ENCODE results near the gene LHPP.

The LHPP gene

DNA sequence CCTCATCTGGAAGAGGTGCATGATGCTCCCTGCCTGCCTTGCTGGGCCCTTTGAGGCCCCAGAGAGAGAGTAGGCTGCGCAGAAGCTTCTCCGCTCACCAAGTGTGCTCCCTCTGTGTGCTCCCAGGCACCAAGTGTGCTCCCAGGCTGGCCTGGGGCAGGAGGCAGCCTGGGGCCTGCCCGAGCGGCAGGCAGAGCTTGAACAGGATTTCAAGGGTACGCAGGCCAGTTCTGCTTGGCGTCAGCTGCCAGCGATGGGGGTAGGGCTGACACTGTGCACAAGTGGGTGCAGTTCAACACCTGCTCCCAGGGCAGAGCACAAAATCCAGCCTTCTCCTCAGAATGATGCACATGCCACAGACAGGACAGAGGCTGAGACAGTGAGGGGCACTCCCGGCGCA is 162.8 kb downstream of the LHPP start:
- in situ Hi-C loops (cut with HindIII; ENCODE audit: low pct_ligation_motif_present, low sequenced_read_pairs): no loop called here

DNA sequence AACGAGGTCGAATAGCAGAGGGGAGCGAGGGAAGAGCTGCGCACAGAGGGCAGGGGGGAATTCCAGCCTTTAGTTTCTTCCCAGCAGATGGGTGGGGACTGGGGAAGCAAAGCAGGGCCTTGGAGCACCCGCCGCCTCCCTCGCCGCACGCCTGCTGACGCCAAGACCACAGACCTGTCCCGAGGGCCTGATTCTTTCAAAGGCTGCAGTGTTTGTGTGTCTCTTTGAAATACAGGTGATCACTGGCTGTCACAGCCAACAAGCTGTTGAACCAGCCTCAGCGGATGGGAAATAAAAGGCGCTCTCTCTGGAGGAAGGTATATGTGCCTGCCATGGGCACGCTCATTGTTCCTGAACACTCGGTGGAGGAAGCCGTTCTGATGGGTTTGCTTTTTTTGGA is 163.3 kb downstream of the LHPP start:
- no peak for DNase-seq
- no peak overlapping the region for H3K27ac ChIP-seq
- H3K4me3 ChIP-seq (ENCODE audit: low read depth, low read length): no peak overlapping the region
- TF ChIP-seq, protein P1, sequence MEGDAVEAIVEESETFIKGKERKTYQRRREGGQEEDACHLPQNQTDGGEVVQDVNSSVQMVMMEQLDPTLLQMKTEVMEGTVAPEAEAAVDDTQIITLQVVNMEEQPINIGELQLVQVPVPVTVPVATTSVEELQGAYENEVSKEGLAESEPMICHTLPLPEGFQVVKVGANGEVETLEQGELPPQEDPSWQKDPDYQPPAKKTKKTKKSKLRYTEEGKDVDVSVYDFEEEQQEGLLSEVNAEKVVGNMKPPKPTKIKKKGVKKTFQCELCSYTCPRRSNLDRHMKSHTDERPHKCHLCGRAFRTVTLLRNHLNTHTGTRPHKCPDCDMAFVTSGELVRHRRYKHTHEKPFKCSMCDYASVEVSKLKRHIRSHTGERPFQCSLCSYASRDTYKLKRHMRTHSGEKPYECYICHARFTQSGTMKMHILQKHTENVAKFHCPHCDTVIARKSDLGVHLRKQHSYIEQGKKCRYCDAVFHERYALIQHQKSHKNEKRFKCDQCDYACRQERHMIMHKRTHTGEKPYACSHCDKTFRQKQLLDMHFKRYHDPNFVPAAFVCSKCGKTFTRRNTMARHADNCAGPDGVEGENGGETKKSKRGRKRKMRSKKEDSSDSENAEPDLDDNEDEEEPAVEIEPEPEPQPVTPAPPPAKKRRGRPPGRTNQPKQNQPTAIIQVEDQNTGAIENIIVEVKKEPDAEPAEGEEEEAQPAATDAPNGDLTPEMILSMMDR (IDR thresholded peaks at IDR 0.05; ENCODE audit: low read depth, low read length, missing control alignments): no peak
- H3K27me3 ChIP-seq (replicated peaks): no peaks in the 10 kb centered on the region
- in situ Hi-C loops (cut with HindIII; ENCODE audit: low pct_ligation_motif_present, low sequenced_read_pairs): no loop called here
- no peaks in the 10 kb centered on the region for H3K36me3 ChIP-seq (replicated peaks)

More for the DNA sequence above, 162.8 kb downstream of the LHPP start:
- no peak for DNase-seq
- TF ChIP-seq, protein P1 (IDR thresholded peaks at IDR 0.05; ENCODE audit: low read depth, low read length, missing control alignments): no peak
- Histone ChIP-seq H3K27ac (no peak overlapping the region), H3K27me3 (replicated peaks) (no peaks in the 10 kb centered on the region), H3K36me3 (replicated peaks) (no peaks in the 10 kb centered on the region), H3K4me3 (ENCODE audit: low read depth, low read length) (no peak overlapping the region)

DNA sequence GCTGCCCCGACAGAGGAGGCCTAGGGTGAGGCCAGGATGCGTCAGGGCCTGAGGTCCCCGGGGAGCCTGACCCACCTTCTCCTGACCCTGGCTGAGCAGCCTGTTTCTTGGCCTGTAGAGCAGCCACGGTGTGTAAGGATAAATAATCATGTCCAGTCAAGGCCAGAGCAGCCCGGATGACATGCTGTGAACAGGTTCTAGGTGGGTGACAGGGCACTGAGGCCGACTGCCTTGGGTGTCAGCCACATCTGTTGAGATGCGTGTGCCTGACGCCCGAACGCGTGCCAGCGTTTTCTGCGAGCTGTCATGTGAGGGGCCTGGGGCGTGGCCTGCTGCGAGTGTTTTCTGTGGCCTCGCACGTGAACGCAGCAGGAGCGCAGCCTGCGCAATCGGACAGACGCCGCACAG is 164.2 kb downstream of the LHPP start:
- Histone ChIP-seq H3K4me3 (ENCODE audit: low read depth, low read length) (no peak overlapping the region), H3K27me3 (replicated peaks) (no peaks in the 10 kb centered on the region), H3K36me3 (replicated peaks) (no peaks in the 10 kb centered on the region), H3K27ac (no peak overlapping the region)
- in situ Hi-C loops (cut with HindIII; ENCODE audit: low pct_ligation_motif_present, low sequenced_read_pairs): no loop called here
- DNase-seq: no peak
- TF ChIP-seq, protein P1 (IDR thresholded peaks at IDR 0.05; ENCODE audit: low read depth, low read length, missing control alignments): no peak

DNA sequence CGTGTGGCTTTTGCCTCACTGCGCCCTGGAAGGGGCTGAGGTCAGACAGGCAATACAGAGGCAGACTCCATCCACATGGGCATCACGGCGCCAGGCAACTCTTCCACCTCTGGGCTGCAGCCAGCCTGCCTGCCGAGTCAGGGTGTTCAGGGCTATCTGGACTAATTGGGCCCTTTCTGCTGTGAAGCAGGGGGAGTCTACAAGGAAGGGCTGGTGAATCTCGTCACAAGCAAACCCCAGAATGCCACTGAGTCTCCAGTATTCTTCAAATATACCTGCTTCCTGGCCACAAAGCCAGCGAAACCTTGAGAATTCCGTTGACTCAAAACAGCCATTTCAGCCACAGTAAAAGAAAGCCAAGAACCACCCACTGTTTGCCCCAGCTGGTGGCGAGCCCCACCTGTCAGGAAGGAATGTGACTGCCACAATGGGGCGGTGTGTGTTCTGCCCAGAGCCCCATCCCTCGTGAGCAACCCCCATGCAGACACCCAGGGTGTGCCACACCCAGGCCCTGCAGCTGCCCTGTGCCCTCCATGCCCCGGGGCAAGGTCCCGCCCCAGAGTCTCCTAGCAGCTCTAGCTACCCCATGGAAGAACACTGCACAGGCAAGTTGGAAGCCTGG is 165.2 kb downstream of the LHPP start:
- no peak overlapping the region for H3K4me3 ChIP-seq (ENCODE audit: low read depth, low read length)
- no peak for DNase-seq
- no peaks in the 10 kb centered on the region for H3K36me3 ChIP-seq (replicated peaks)
- in situ Hi-C loops (cut with HindIII; ENCODE audit: low pct_ligation_motif_present, low sequenced_read_pairs): no loop called here
- no peaks in the 10 kb centered on the region for H3K27me3 ChIP-seq (replicated peaks)
- TF ChIP-seq, protein P1 (IDR thresholded peaks at IDR 0.05; ENCODE audit: low read depth, low read length, missing control alignments): no peak
- H3K27ac ChIP-seq: no peak overlapping the region

DNA sequence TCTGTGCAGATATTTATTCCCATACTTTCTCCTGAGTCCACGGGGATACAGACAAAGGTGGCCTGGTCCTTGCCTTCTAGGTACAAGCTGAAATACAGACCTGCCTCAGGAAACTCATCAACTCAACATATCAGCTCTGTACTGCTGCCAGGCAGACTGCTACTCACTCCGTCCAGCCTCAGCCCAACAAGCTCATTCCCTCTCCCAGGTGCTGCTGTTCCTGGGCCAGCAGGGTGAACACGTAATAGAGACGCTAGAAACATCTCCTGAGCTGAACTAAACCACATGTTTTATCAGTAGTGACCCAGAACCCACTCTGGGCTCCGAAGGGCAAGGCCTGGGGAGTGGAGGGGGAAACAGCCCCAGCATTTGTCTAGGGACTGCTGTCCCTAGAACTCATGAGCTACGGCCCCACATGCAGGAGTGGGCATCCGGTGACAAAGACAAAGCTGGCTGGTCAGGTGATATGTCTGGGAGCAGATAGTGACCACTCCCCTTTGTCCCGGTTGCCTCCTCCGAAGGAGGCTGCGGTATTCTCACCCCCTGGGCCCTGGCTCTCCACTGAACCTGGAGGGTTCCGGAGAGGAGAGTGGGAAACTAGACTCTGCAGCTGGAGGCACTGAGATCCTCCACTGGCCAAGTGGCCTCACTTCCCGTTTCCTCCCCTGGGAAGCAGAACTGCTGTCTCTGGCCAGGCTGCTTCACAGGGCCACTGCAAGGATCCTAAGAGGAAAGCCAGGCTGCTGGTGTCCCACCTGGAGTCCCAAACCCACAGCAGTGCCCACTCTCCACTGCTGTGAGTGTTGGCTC is 166.4 kb downstream of the LHPP start:
- Histone ChIP-seq H3K36me3 (replicated peaks) (no peaks in the 10 kb centered on the region), H3K27me3 (replicated peaks) (no peaks in the 10 kb centered on the region), H3K4me3 (ENCODE audit: low read depth, low read length) (no peak overlapping the region), H3K27ac (no peak overlapping the region)
- no peak for DNase-seq
- TF ChIP-seq, protein P1 (IDR thresholded peaks at IDR 0.05; ENCODE audit: low read depth, low read length, missing control alignments): no peak
- in situ Hi-C loops (cut with HindIII; ENCODE audit: low pct_ligation_motif_present, low sequenced_read_pairs): no loop called here
